ENCODE data around the gene PJA1. TPM values are rescaled to one million over a fixed set of nuclear protein-coding genes. Genes with fewer than 3 reads are reported as not detected.

PJA1 gene
- polyA plus RNA-seq, 1 donor, result 36.9 TPM

DNA sequence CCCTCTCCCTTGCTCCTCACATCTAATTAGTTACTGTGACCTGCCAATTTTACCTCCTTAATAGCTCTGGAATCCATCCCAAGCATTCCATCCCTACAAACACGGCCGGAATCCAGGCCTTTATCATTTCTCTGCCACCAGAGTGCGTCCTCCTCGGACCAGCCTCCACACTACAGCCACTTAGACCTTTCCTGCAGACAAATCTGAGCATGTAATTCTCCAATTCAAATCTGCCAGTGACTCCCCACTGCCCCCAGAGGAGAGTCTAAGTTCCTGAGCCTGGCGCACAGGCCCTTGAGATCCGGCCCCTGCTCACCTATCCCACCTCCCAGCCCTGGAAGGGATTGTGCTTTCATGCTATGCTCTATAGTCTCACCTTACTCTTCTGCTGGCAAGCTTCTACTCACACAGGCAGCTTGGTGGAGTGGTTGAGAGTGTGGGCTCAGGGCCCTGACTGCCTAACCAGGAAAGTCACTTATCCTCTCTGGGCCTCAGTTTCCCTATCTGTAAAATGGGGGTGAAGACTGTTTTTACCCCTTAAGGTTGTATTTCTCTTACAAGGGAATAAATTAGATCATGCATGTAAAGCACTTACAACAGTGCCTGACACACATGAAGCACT, 31.2 kb downstream of the PJA1 start:
- no CpG with 5 or more reads among the region's 6 CpGs for WGBS (ENCODE audit: insufficient coverage, low lambda C conversion rate)
- peaks cover 1% of the 10 kb centered on the region for H3K27me3 ChIP-seq (ENCODE audit: control insufficient read depth, insufficient read depth, low read length)

GRCh38 chrX:69131886-69132285, 33.4 kb downstream of the PJA1 start:
- DNase-seq, result no peak
- WGBS (ENCODE audit: insufficient coverage, low lambda C conversion rate), result no CpG with 5 or more reads among the region's 5 CpGs
- no peak overlapping the region for H3K27ac ChIP-seq (ENCODE audit: low read length)
- no peak overlapping the region for H3K4me3 ChIP-seq (ENCODE audit: low read length)
- no peaks in the 10 kb centered on the region for H3K36me3 ChIP-seq (ENCODE audit: control insufficient read depth, insufficient read depth, low read length)
- no peaks in the 10 kb centered on the region for H3K9me3 ChIP-seq (ENCODE audit: control insufficient read depth, low read depth, low read length)
- peaks cover 7% of the 10 kb centered on the region for H3K4me1 ChIP-seq (ENCODE audit: control insufficient read depth, insufficient read depth, low read length)
- H3K27me3 ChIP-seq (ENCODE audit: control insufficient read depth, insufficient read depth, low read length), result peaks cover 6% of the 10 kb centered on the region

More for the DNA sequence above, 31.2 kb downstream of the PJA1 start:
- Histone ChIP-seq H3K36me3 (ENCODE audit: control insufficient read depth, insufficient read depth, low read length) (no peaks in the 10 kb centered on the region), H3K4me1 (ENCODE audit: control insufficient read depth, insufficient read depth, low read length) (peaks cover 10% of the 10 kb centered on the region), H3K27ac (ENCODE audit: low read length) (no peak overlapping the region), H3K9me3 (ENCODE audit: control insufficient read depth, low read depth, low read length) (no peaks in the 10 kb centered on the region), H3K4me3 (ENCODE audit: low read length) (no peak overlapping the region)
- peak in 1 of 2 donors; percentile 46 for DNase-seq

DNA sequence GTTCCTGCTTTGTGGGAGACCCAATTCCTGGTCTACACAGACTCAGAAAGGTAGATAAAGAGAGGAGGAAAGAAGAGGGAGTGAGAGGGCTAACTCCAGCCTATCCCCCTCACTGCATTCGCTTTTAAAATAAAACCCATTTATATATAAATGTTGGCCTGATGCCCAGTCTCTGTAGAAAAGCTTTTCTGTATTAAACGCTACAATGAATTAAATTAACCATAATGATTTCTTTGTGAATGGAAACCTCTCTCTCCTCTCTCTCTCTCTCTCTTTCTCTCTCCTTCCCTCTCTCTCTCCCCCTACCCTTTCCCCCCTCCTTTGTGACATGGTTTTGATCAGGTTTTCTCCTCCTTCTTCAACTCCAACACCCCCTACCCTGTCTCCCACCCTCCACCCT, 34.8 kb downstream of the PJA1 start:
- no peak for DNase-seq
- Histone ChIP-seq H3K27ac (ENCODE audit: low read length) (no peak overlapping the region), H3K36me3 (ENCODE audit: control insufficient read depth, insufficient read depth, low read length) (no peaks in the 10 kb centered on the region), H3K9me3 (ENCODE audit: control insufficient read depth, low read depth, low read length) (no peaks in the 10 kb centered on the region), H3K4me3 (ENCODE audit: low read length) (no peak overlapping the region), H3K4me1 (ENCODE audit: control insufficient read depth, insufficient read depth, low read length) (peaks cover 2% of the 10 kb centered on the region), H3K27me3 (ENCODE audit: control insufficient read depth, insufficient read depth, low read length) (peaks cover 6% of the 10 kb centered on the region)
- no CpG with 5 or more reads among the region's 2 CpGs for WGBS (ENCODE audit: insufficient coverage, low lambda C conversion rate)

DNA sequence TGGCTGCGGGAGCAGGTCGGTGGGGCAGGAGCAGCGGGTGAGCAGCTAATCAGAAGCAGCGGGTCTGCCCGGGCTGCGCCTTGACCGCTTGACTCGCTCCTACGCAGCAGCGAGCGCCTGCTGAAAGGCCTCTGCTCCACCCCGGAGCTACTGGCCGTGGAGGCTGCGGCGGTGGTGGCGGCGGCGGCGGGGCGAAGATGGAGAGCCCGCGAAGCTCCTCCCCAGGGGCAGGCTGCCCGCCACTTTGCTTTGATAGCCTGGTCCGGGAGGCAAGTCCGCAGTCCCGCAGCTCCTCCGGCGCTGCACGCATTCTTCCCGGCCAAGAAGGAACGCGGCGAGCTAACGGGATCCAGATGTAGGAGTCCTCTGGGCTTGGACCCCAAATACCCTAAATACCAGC, 36.7 kb downstream of the PJA1 start:
- Histone ChIP-seq H3K9me3 (ENCODE audit: control insufficient read depth, low read depth, low read length) (no peaks in the 10 kb centered on the region), H3K36me3 (ENCODE audit: control insufficient read depth, insufficient read depth, low read length) (no peaks in the 10 kb centered on the region), H3K27me3 (ENCODE audit: control insufficient read depth, insufficient read depth, low read length) (peaks cover 6% of the 10 kb centered on the region), H3K27ac (ENCODE audit: low read length) (no peak overlapping the region), H3K4me3 (ENCODE audit: low read length) (no peak overlapping the region), H3K4me1 (ENCODE audit: control insufficient read depth, insufficient read depth, low read length) (peaks cover 2% of the 10 kb centered on the region)
- WGBS (ENCODE audit: insufficient coverage, low lambda C conversion rate), result no CpG with 5 or more reads among the region's 34 CpGs
- no peak for DNase-seq

DNA sequence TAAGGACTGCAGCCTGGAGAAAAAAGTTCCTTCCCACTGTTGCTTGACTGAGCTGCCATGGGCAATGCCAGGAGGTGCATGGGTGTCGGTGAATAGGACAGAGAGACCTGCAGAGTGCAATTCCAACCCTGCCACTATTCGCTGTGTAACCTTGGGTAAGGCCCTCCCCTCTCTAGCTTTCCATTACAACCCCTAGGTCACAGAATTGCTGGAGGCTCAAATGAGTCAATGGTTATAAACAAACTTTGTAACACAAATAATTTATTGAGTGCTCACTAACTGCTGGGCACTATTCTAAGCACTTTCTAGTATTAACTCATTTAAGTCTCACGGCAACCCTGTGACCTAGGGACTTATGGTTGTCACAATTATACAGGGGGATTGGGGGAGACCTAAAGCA, 37.8 kb downstream of the PJA1 start:
- Histone ChIP-seq H3K4me1 (ENCODE audit: control insufficient read depth, insufficient read depth, low read length) (peaks cover 2% of the 10 kb centered on the region), H3K27ac (ENCODE audit: low read length) (no peak overlapping the region), H3K9me3 (ENCODE audit: control insufficient read depth, low read depth, low read length) (no peaks in the 10 kb centered on the region), H3K36me3 (ENCODE audit: control insufficient read depth, insufficient read depth, low read length) (no peaks in the 10 kb centered on the region), H3K27me3 (ENCODE audit: control insufficient read depth, insufficient read depth, low read length) (peaks cover 6% of the 10 kb centered on the region), H3K4me3 (ENCODE audit: low read length) (no peak overlapping the region)
- DNase-seq, result no peak
- no CpG with 5 or more reads among the region's 3 CpGs for WGBS (ENCODE audit: insufficient coverage, low lambda C conversion rate)

GRCh38 chrX:69126642-69127041, 38.6 kb downstream of the PJA1 start:
- no peaks in the 10 kb centered on the region for H3K36me3 ChIP-seq (ENCODE audit: control insufficient read depth, insufficient read depth, low read length)
- H3K4me3 ChIP-seq (ENCODE audit: low read length), result no peak overlapping the region
- WGBS (ENCODE audit: insufficient coverage, low lambda C conversion rate), result no CpG with 5 or more reads among the region's 5 CpGs
- H3K4me1 ChIP-seq (ENCODE audit: control insufficient read depth, insufficient read depth, low read length), result peaks cover 2% of the 10 kb centered on the region
- DNase-seq, result no peak
- peaks cover 6% of the 10 kb centered on the region for H3K27me3 ChIP-seq (ENCODE audit: control insufficient read depth, insufficient read depth, low read length)
- H3K27ac ChIP-seq (ENCODE audit: low read length), result no peak overlapping the region
- no peaks in the 10 kb centered on the region for H3K9me3 ChIP-seq (ENCODE audit: control insufficient read depth, low read depth, low read length)

DNA sequence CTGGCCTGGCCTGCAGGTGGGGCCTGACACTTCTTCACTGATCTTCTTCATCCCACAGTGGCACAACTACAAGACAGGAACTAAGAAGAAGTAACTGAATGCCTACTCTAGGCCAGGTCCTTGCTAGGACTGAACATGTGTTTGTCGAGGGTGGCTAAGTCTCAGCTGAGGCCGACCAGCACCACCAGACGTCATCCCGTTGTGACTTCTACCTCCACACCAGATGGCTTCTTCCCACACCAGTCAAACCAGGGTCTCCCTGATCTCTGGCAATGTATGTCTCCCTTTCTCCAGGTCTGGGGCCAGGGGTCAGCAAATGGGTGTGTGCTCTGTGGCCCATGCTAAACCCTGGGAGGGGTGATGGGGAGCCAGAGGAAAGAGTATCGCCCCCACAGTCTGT, 40.2 kb downstream of the PJA1 start:
- no peak overlapping the region for H3K4me3 ChIP-seq (ENCODE audit: low read length)
- H3K27ac ChIP-seq (ENCODE audit: low read length), result no peak overlapping the region
- DNase-seq, result no peak
- no peaks in the 10 kb centered on the region for H3K9me3 ChIP-seq (ENCODE audit: control insufficient read depth, low read depth, low read length)
- WGBS (ENCODE audit: insufficient coverage, low lambda C conversion rate), result no CpG with 5 or more reads among the region's 5 CpGs
- peaks cover 6% of the 10 kb centered on the region for H3K27me3 ChIP-seq (ENCODE audit: control insufficient read depth, insufficient read depth, low read length)
- H3K4me1 ChIP-seq (ENCODE audit: control insufficient read depth, insufficient read depth, low read length), result peaks cover 2% of the 10 kb centered on the region
- no peaks in the 10 kb centered on the region for H3K36me3 ChIP-seq (ENCODE audit: control insufficient read depth, insufficient read depth, low read length)

GRCh38 chrX:69124108-69124507, 41.1 kb downstream of the PJA1 start:
- H3K4me1 ChIP-seq (ENCODE audit: control insufficient read depth, insufficient read depth, low read length), result peaks cover 2% of the 10 kb centered on the region
- H3K4me3 ChIP-seq (ENCODE audit: low read length), result no peak overlapping the region
- H3K9me3 ChIP-seq (ENCODE audit: control insufficient read depth, low read depth, low read length), result no peaks in the 10 kb centered on the region
- H3K36me3 ChIP-seq (ENCODE audit: control insufficient read depth, insufficient read depth, low read length), result no peaks in the 10 kb centered on the region
- no peak overlapping the region for H3K27ac ChIP-seq (ENCODE audit: low read length)
- WGBS (ENCODE audit: insufficient coverage, low lambda C conversion rate), result no CpG with 5 or more reads among the region's 3 CpGs
- no peak for DNase-seq
- H3K27me3 ChIP-seq (ENCODE audit: control insufficient read depth, insufficient read depth, low read length), result peaks cover 5% of the 10 kb centered on the region

GRCh38 chrX:69123481-69123880, 41.8 kb downstream of the PJA1 start:
- no CpG with 5 or more reads among the region's 8 CpGs for WGBS (ENCODE audit: insufficient coverage, low lambda C conversion rate)

DNA sequence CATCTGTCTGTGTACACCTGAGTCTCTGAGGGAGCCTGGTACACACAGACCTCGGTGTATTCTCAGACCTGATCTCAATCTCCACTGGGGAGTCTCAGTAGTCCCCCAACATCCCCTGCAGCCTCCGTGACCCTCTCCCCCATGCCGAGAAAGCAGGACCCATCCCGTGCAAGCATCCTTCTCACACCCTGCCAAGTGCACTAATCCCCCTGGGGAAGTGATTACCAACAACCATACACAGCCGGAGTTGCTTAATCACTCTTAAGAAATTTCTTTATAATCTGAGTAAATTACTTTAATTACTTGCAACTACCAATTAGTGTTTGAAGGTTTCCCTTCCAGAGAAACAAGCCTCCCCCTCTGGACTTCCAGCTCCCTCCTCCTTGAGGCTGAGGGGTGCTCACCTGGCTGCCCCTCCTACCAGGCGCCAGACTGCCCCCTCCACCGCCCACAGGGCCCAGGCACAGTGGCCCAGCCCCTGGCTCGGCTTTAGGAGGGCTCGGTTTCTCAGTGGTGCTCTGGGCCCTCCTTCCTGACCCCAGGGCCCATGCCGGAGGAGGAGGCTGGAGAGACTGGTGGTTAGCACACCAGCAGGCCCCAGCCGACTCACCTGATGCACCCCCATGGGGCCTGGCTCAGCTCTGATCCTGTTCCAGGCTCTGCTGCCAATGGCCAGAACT, 43.8 kb downstream of the PJA1 start:
- WGBS (ENCODE audit: insufficient coverage, low lambda C conversion rate), result no CpG with 5 or more reads among the region's 11 CpGs
- no peak for DNase-seq
- Histone ChIP-seq H3K4me1 (ENCODE audit: control insufficient read depth, insufficient read depth, low read length) (no peaks in the 10 kb centered on the region), H3K36me3 (ENCODE audit: control insufficient read depth, insufficient read depth, low read length) (no peaks in the 10 kb centered on the region), H3K4me3 (ENCODE audit: low read length) (no peak overlapping the region), H3K27me3 (ENCODE audit: control insufficient read depth, insufficient read depth, low read length) (no peaks in the 10 kb centered on the region), H3K9me3 (ENCODE audit: control insufficient read depth, low read depth, low read length) (no peaks in the 10 kb centered on the region), H3K27ac (ENCODE audit: low read length) (no peak overlapping the region)

More at GRCh38 chrX:69123481-69123880, 41.8 kb downstream of the PJA1 start:
- Histone ChIP-seq H3K4me3 (ENCODE audit: low read length) (no peak overlapping the region), H3K9me3 (ENCODE audit: control insufficient read depth, low read depth, low read length) (no peaks in the 10 kb centered on the region), H3K27me3 (ENCODE audit: control insufficient read depth, insufficient read depth, low read length) (no peaks in the 10 kb centered on the region), H3K27ac (ENCODE audit: low read length) (no peak overlapping the region), H3K4me1 (ENCODE audit: control insufficient read depth, insufficient read depth, low read length) (peaks cover 2% of the 10 kb centered on the region), H3K36me3 (ENCODE audit: control insufficient read depth, insufficient read depth, low read length) (no peaks in the 10 kb centered on the region)
- DNase-seq, result no peak

DNA sequence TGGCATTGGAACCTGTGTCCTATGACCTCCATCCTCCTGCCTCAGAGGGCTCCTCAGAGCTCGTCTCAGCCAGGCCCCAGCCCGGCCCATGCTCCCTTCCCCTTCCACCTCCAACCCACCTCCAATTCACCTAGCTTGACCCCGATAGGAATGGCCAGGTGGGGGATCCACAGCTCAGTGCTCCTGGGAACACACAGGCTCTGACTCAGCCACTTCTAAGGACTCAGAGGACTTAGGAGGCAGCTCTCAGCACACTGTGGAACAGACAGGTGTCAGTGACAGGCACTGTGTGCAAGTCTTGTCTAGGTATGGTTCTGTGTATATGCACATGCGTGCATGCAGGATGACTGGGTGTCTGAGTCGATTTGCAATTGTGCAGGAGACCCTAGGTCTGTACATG, 44.8 kb downstream of the PJA1 start:
- H3K36me3 ChIP-seq (ENCODE audit: control insufficient read depth, insufficient read depth, low read length), result no peaks in the 10 kb centered on the region
- no peaks in the 10 kb centered on the region for H3K27me3 ChIP-seq (ENCODE audit: control insufficient read depth, insufficient read depth, low read length)
- no peaks in the 10 kb centered on the region for H3K4me1 ChIP-seq (ENCODE audit: control insufficient read depth, insufficient read depth, low read length)
- H3K9me3 ChIP-seq (ENCODE audit: control insufficient read depth, low read depth, low read length), result no peaks in the 10 kb centered on the region
- no peak for DNase-seq
- H3K27ac ChIP-seq (ENCODE audit: low read length), result no peak overlapping the region
- H3K4me3 ChIP-seq (ENCODE audit: low read length), result no peak overlapping the region
- WGBS (ENCODE audit: insufficient coverage, low lambda C conversion rate), result no CpG with 5 or more reads among the region's 5 CpGs

Data from large intestine (tissue), 3 donors.